ENCODE data around the gene CDC14A.
"Not testable (repeated sequence)": the region's sequence is repeated elsewhere in the genome, so short reads cannot be mapped to it uniquely, and the experiment has no call there.

Gene CDC14A

DNA sequence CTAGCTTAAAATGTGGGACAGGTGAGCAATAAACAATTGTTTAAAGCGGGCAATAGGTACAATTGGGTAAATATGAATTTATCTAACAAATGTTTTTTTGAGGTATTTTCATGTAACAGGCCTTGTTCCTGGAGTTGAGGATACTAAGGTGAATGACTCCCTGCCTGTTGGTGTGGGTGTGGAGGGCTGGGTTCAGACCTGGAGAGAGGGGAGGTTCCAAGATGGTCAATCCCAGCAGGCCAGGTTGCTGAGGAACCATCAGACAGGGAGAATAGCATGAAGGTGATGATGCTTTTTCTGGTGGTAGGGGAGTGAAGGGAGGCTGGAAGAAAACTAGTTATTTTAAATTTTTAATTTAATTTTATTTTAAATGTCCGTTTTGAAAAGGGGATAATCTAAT, 46.3 kb downstream of the CDC14A start:
- no peak overlapping the region for H3K4me3 ChIP-seq (replicated peaks; ENCODE audit: low read depth, low read length)
- TF ChIP-seq, protein P1, sequence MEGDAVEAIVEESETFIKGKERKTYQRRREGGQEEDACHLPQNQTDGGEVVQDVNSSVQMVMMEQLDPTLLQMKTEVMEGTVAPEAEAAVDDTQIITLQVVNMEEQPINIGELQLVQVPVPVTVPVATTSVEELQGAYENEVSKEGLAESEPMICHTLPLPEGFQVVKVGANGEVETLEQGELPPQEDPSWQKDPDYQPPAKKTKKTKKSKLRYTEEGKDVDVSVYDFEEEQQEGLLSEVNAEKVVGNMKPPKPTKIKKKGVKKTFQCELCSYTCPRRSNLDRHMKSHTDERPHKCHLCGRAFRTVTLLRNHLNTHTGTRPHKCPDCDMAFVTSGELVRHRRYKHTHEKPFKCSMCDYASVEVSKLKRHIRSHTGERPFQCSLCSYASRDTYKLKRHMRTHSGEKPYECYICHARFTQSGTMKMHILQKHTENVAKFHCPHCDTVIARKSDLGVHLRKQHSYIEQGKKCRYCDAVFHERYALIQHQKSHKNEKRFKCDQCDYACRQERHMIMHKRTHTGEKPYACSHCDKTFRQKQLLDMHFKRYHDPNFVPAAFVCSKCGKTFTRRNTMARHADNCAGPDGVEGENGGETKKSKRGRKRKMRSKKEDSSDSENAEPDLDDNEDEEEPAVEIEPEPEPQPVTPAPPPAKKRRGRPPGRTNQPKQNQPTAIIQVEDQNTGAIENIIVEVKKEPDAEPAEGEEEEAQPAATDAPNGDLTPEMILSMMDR (IDR thresholded peaks at IDR 0.05; ENCODE audit: low read depth, low read length, missing control alignments) = no peak
- DNase-seq (ENCODE audit: extremely low read depth, low read depth) = no peak

DNA sequence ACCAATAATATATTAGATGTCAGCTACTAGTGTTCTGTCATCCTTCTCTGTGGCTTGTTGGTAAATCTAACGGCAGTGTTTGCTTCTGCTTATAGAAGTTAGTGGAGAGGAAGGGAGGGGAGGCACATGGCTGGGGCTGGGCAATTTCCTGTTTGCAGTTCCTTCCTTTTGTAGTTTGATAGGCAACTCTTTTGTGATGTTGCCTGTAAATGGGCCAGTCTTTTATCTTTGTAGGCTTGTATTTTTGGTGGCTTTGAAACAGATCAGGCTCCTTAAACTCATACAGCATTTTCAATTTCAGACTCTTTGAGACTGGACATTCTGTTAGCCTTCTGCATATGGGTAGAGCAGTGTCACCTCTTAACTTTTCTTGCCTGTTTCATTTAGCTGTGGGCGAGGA, 48.1 kb downstream of the CDC14A start:
- no peak overlapping the region for H3K4me3 ChIP-seq (replicated peaks; ENCODE audit: low read depth, low read length)
- DNase-seq (ENCODE audit: extremely low read depth, low read depth) = peak; percentile 2

DNA sequence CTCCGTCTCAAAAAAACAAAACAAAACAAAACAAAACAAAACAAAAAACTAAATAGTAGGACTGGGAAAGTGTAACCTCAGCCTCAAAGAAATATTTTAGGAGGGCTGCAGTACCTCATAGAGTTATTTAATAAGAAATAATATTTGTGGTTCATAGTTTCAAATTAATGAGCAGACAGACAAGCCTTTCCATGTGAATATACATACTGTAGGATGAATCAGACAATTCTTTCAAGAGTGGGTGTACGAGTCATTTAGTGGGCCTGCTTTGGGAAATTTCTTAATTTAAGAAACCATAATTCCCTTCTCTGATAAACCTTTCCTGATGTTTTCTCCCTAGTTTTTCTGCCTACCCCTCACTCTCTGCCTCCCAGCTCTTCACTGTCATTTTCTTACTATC, 52.5 kb downstream of the CDC14A start:
- TF ChIP-seq, protein P1 (IDR thresholded peaks at IDR 0.05; ENCODE audit: low read depth, low read length, missing control alignments) = no peak
- H3K4me3 ChIP-seq (replicated peaks; ENCODE audit: low read depth, low read length) = no peak overlapping the region
- DNase-seq (ENCODE audit: extremely low read depth, low read depth) = no peak

More for the DNA sequence above, 48.1 kb downstream of the CDC14A start:
- TF ChIP-seq, protein P1 (IDR thresholded peaks at IDR 0.05; ENCODE audit: low read depth, low read length, missing control alignments) = no peak

DNA sequence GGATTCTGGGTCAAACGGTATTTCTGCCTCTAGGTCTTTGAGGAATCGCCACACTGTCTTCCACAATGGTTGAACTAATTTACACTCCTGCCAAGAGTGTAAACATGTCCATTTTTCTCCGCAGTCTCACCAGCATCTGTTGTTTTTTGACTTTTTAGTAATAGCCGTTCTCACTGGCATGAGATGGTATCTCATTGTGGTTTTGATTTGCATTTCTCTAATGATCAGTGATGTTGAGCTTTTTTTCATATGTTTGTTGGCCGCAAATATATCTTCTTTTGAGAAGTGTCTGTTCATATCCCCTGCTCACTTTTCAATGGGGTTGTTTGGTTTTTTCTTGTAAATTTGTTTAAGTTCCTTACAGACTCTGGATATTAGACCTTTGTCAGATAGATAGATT, 53.6 kb downstream of the CDC14A start:
- not testable (repeated sequence) for H3K4me3 ChIP-seq (replicated peaks; ENCODE audit: low read depth, low read length); DNase-seq (ENCODE audit: extremely low read depth, low read depth)

DNA sequence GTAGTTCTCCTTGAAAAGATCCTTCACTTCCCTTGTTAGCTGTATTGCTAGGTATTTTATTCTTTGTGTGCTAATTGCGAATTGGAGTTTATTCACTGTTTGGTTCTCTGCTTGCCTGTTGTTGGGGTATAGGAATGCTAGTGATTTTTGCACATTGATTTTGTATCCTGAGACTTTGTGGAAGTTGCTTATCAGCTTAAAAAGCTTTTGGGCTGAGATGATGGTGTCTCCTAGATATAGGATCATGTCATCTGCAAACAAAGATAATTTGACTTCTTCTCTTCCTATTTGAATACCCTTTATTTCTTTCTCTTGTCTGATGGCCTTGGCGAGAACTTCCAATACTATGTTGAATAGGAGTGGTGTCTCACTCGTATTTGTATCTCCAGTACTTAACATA, 55.1 kb downstream of the CDC14A start:
- DNase-seq (ENCODE audit: extremely low read depth, low read depth); H3K4me3 ChIP-seq (replicated peaks; ENCODE audit: low read depth, low read length): not testable (repeated sequence)

DNA sequence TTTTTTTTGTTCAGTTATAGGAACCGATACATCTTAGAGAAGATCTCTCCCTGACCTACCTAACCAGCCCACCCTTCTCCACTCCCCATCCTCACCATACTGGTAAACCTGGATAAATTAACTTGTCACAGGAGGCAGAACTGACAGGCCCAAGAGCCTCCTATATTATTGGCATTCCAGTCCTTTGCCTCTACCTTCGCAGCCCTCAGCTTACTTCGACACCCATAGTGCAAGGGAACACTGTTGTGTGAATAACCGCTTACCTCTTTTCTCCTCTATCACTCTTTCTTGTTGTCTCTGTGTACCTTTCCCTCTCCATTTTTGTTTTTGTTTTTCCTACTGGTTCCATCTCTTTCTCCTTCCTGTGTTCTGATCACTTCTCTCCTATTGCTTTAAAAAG, 58.7 kb downstream of the CDC14A start:
- TF ChIP-seq, protein P1 (IDR thresholded peaks at IDR 0.05; ENCODE audit: low read depth, low read length, missing control alignments) = no peak
- no peak overlapping the region for H3K4me3 ChIP-seq (replicated peaks; ENCODE audit: low read depth, low read length)
- no peak for DNase-seq (ENCODE audit: extremely low read depth, low read depth)

DNA sequence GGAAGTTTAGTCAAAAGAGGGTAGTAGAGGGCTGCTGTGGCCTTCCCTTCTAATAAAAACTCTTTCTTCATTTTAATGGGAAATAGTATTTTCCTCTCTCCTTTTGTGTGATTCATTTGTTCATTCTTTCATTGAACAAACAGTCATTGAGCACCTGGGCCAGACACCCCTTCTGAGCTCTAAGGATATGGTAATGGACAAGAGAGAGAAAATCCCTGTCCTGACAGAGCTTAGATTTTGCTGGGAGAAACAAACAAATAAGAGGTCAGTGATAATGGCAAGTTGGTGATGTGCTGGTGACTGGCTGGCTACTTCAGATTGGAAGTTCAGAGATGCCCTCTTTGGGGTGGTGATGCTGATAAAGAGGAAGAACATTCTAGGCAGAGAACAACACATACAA, 59.3 kb downstream of the CDC14A start:
- no peak overlapping the region for H3K4me3 ChIP-seq (replicated peaks; ENCODE audit: low read depth, low read length)
- no peak for DNase-seq (ENCODE audit: extremely low read depth, low read depth)
- TF ChIP-seq, protein P1 (IDR thresholded peaks at IDR 0.05; ENCODE audit: low read depth, low read length, missing control alignments) = no peak

DNA sequence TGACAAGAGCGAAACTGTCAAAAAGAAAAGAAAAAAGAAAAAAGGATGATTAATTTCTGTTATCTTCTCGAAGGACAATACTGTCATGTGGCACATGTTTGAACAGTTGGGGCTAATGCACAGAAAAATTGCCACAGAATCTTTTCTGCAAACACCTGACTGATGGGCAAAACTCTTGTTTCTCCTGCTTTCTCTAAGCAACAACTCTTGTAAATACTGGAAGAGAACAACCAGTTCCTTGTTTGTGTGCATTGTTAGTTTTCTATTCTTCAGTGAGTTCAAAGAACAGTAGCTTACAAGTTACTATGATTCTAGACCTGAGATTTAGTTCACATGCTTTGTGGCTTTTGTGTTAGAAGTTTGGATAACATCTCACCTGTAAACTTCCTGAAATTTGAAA, 60.7 kb downstream of the CDC14A start:
- TF ChIP-seq, protein P1 (IDR thresholded peaks at IDR 0.05; ENCODE audit: low read depth, low read length, missing control alignments) = no peak
- H3K4me3 ChIP-seq (replicated peaks; ENCODE audit: low read depth, low read length) = no peak overlapping the region
- no peak for DNase-seq (ENCODE audit: extremely low read depth, low read depth)

Measured in HFF-Myc (cell line).